GM10847 (cell line): ENCODE results near the gene ARL15.

ENCODE experiments used
- POLR2A ChIP-seq: IDR thresholded peaks from 2 replicates; pipeline ENCODE4 v1.6.1; 2011; ENCODE audit not compliant: insufficient read length; ENCODE audit errors: extremely low read depth

ARL15 gene

DNA sequence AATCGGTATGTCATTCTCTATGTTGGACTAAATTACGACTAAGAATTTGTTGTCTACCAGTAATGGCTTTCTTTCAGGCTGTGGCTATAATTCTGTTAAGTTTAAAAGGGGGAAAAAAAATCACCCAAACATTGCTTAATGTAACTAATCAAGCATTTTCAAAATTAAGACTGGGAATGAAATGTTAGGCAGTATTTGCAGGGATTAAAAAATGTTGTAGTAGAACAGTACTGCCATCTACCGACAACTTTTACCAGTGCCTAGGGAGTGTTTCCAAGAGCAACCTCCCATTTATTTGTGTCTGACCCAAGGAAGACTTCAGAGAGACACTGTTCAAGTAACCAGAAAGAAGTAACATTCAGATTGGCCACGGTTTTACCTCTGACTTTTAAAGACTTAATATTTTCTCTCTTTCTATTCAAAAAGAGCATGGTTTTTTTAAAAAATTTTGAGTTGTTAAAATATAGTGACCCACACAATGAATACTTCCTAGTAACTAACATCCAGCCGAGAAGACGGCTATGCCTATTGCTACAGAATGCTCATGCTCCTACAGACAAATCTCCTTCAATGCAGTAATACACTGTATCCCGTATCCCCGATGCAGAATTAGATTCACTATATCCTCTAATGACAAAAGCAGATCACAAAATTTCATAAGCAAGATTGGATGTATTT is 92.4 kb downstream of the ARL15 start:
- no peak for TF ChIP-seq POLR2A

DNA sequence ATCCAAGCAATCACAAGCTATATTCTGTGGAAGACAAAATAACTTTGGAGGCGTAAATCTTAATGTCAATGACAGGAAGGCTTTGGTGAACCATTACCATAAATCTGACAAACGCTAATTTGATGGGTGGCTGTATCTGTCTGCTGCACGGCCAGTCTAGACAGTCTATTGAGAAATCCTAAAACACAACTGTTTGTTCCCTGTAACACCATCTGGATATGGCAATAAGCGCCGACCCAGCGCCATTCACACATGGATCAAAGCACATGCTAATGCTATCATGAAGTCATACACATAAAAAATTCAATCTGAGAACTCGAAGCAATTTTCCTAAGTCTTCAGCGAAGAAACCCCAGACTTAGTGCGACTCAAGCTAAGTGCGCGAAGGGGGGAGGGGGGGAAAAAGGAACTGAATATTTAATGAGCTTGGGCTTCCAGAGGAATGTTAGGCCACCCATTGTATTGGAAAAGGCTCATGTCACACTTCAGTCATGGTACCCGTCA is 95.1 kb downstream of the ARL15 start:
- no peak for TF ChIP-seq POLR2A

DNA sequence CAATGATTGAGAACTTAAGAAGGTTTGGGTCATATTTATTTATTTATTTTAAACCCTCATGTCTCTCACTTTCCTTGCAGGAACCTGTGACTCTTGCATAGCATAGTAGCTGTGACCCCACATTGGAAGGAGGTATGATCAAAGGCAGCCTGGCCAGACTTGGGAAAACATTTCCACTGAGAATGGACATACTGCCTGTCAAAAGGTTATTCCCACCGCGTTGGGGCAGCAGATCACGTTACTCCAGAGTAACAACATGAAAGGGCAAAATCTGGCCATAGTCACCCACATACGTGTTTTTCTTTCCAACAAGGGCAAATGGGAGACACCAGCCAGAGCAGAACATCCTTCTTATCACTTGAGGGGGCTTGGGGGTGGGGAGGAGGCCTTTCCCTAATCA is 95.7 kb downstream of the ARL15 start:
- TF ChIP-seq POLR2A = no peak

DNA sequence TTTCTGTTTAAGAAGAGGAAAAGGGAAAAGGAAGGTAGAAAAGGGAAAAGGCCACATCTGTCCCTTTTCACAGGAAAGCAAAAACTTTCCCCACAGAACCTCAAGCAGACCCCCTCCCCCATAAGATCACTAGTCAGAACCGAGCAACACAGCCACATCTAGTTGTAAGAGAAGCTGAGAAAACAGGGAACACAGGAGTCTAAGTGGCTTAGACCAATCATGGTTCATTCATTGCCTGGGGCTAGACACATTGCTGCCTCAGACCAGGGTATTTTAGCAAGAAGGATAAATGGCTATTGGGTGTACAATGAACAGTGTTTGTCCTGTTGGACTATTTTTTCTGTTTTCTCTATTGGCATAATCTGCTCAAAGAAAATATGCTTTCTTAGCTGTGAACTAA is 98.0 kb downstream of the ARL15 start:
- no peak for TF ChIP-seq POLR2A

DNA sequence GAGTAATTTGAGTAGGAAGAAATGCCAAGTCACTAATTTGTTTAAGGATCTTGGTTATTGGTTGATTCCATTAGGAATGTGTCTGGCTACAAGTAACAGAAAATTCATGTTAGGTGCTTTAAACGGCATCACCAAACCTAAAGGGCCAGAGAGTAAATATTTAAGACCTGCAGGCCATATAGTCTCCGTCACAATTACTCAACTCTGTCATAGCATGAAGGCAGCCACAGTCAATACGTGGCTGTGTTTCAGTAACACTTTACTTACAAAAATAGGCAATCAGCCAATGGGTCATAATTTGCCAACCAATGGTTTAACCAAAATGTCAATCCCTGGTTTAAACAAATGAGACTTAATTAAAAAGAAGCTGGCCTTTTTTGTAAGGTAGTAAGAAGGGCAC is 98.5 kb downstream of the ARL15 start:
- no peak for TF ChIP-seq POLR2A

DNA sequence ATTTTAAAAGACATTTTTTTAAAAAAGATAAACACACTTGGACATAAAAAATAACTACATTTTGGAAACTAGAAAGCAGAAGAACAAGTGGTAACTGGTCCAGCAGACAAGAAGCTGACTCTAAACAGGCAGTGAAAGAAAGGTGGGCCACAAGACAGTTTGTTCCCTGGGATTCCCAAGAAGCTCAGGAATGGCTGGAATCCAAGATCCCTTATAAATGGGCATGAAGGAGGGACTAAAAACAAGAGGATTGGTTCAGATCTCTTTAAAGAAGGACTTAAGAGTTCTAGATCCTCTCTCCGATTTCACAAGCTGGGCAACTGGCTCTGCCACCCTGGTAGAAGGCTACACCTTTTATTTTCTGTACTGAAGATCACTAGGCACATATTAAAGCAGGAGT is 102.8 kb downstream of the ARL15 start:
- no peak for TF ChIP-seq POLR2A

DNA sequence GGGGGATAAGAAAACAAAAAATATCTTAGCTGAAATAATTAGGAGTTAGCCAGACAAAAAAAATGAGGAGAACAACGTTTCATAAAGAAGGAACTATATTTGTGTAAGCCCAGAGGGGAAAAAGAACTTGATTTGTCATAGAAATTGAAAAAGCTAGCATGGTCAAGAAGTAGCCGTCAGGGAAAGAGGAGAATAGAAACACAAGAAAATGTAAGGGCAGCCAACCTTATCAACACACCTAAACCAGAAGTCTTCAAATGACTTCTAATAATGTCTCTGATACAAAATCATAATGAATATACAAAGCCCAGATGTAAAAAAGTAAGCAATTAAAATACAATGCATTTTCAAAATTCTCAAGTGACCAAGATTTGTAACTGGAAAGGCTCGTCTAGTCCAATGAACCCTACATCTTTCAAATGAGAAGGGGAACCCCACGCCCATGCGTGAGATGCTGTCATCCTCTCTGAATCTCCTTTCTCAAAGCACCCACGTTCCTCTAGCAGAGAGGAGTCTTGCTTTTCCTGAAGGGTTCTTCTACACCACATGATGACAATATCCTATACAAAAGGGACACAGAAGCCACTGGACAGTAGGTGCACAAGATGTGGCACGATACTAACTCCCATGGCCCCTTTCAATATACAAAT is 103.7 kb downstream of the ARL15 start:
- TF ChIP-seq POLR2A = no peak

DNA sequence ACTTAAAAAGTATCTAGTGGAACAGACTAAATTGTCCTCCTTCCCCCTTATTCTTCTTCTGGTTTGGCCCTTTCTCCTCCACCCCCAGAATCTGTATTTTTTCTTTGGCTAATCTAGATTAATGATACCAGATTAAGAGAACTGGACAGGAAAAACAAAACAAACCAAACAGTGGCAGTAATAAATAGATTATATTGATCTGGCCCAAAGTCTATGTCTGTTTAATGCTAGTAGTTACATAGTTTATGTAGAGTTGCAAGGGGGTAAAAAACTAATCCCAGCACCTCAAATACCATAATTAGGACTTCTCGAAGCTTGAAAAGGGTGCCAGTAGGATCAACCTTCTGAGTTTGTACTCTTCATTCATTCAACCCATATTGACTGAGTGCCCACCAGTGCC is 104.5 kb downstream of the ARL15 start:
- no peak for TF ChIP-seq POLR2A

DNA sequence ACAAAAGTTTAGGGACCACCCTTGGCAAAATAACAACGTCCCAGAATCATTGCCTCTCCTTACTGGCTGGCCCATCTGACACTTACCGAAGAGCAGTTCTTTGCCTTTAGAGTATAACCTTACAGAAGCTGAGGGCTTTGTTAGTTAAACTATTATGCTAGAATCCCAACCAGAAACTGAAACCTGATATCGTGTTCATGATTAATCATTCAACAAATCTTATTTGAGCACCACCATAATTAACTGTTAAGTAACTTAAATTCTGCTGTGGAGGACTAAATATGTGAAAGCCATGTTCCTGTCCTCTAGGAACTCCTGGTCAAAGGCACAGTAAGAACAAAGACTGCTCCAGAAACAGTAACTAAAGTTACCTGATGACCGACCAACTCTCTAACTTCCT is 104.9 kb downstream of the ARL15 start:
- TF ChIP-seq POLR2A = no peak

DNA sequence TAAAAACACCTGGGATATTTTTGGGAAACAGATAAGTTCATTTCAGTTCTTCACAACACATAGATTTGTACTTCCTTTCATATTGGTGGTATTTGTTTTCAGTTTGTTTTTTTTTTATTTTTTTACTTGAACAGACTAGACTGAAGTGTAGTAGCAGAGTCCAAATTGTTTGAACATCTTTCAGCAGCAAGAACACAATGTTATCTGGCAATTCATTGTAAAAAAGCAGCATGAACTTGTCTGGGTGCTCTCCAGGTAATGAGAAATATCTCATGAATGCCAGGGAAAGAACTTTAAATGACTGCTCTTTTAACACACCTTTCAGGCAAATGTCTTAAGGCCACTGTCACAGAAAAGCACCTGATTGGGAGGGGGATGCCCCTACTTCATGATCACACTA is 113.4 kb downstream of the ARL15 start:
- no peak for TF ChIP-seq POLR2A

DNA sequence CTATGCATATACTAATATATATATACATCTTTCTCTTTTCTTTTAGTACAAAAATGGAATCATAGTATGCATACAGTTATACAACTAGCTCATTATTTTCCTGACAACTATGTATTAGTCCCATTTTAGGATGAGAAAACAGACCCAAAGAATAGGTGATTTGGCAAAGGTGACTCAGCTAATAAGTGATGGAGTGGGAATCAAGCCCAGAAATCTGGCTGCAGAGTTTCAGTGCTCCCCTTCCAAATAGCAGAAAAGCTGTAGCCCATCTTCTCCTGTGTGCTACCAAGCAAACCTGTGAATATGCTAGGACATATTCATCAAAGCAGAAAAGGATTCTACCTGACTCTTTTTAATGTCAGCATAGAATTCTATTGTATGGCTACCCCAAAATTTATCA is 114.7 kb downstream of the ARL15 start:
- TF ChIP-seq POLR2A = no peak

DNA sequence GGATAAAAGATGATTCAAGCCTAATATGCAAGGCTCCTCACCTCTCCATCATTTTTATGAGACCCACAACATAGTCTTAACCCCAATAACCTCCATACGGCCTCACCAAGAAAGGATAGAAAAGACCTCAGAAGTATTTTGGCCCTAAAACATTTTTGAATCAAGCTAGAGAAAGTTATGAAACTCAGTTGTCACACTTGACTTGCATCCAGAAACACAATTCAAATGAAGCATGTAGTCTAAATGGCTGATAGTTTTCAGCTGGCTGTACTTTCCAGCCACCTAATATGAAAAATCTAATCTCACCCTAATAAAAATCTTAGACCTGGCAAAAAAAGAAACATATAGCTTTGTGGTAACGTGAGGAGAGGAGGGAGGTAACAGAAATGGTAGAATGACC is 116.1 kb downstream of the ARL15 start:
- no peak for TF ChIP-seq POLR2A

DNA sequence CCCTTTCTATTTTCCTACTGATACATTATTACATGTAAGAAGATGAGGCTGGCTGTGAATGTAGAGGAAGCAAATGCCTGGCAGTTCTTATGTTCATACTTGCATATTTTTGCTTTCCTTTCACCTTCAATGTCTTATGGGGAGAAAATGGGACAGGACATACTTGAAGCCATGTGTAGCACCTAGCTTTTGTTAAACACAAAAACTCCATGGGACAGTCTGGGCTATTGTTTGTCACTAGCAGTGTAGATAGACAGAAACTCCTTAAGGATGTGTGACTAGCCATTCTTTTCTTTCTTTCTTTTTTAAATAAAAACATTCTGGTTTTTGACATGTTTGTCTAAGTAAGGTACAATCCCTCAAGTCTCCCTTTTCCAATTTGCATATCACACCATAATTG is 122.7 kb downstream of the ARL15 start:
- no peak for TF ChIP-seq POLR2A

DNA sequence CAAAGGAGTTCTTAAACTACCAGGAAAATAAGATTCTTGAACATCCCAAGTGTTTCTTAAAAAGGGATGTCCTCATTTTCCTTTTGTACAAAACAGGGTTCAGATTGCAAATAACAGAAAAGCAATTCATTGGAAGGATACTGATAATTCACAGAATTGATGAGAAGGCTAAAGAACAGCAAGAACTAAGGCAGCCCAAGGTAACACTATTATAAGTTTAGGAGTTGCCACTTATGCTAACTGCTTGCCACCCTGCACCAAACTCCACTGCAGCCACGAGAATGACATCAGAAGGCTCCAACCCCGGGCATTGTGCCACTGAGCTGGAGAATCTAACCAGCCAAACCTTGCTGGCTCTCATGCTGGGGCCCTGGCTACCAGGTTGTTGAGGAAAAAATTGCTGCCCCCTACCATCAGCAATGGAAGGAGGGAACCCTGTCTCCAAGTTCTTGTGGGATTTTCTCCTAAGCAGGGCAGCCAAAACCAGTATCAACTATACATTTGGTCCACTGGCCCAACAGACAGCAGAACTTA is 123.4 kb downstream of the ARL15 start:
- TF ChIP-seq POLR2A = no peak

DNA sequence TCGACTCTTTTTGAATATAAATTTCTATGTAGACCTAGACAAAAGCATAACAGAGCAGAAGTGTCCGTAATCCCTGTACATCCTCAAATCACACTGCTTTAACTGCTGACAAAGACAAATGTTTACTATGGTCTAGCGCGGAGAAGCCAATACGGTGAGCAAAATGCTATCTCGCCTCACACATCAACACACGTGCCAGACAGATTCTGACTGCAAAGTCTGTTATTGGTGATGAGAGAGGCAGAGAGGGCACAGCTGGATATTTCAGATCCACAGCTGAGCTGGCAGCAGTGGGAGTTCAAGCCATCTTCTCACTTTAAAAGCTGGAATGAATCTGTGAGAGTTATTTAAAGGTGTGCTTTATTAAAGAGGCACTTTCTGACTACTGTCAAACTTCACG is 124.3 kb downstream of the ARL15 start:
- no peak for TF ChIP-seq POLR2A

DNA sequence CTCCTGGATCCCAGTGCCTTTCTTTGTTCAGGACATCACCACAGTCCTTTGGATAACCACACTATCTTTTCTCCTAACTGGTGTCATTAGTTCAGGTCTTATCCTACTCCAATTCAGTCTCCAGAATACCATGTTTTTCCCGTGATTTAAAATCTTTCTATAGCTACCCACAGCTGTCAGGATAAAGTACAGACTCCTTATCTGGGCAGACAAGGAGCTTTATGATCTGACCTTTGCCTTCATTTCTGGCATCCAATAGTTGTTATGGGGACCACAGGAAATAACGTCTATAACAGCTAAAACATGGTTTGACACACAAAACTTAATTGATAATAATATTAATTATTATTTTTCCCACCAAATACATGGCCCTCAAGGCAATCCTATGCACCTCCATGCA is 125.6 kb downstream of the ARL15 start:
- TF ChIP-seq POLR2A = no peak

DNA sequence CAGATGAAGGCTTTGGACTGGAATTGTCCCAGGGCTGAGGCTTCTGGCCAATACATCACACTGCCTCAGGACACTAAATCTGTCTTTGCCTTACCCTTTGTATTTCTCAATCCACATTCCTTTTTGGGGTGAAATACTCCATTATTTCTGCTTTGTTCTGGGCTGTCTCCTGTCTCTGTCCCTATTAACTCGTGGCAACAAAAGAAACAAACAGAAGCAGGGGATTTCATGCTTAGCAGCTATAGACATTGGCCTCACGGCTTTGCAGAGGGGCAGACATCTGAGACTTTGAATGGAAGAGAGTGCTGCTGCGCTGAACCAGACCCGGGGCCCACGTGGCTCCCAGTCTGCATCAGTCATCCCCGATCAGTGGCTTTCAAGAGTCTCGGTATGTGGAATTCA is 129.7 kb downstream of the ARL15 start:
- TF ChIP-seq POLR2A = no peak

DNA sequence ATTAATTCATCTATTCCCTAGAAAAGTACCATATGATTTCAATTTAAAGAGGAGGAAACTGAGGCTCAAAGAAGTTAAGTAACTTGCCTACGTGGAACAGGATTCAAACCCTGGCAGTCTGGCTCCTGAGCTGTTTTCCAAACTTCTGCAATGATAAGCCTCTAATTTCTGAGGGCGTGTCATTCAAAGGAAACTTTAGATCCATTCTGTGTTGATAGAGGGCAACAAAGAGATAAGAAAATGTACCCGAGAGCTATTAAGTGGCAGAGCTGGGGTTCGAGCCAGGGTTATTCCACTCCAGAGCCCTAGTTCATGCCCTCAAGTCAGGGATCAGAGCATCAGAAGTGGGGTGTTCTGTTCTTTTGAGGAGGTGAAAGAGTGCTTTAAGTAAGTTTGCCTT is 131.4 kb downstream of the ARL15 start:
- no peak for TF ChIP-seq POLR2A
